HG03457 (cell line): ENCODE results near the gene PADI4.
"Not testable (repeated sequence)": the region's sequence is repeated elsewhere in the genome, so short reads cannot be mapped to it uniquely, and the experiment has no call there.

Source experiments
- ATAC-seq: cut with Tn5 transposase; IDR thresholded peaks from one replicate; pipeline ENCODE4 v1.9.1; 2021; ENCODE audit warnings: moderate number of reproducible peaks; ENCODE audit not compliant: unreplicated experiment

PADI4 gene

DNA sequence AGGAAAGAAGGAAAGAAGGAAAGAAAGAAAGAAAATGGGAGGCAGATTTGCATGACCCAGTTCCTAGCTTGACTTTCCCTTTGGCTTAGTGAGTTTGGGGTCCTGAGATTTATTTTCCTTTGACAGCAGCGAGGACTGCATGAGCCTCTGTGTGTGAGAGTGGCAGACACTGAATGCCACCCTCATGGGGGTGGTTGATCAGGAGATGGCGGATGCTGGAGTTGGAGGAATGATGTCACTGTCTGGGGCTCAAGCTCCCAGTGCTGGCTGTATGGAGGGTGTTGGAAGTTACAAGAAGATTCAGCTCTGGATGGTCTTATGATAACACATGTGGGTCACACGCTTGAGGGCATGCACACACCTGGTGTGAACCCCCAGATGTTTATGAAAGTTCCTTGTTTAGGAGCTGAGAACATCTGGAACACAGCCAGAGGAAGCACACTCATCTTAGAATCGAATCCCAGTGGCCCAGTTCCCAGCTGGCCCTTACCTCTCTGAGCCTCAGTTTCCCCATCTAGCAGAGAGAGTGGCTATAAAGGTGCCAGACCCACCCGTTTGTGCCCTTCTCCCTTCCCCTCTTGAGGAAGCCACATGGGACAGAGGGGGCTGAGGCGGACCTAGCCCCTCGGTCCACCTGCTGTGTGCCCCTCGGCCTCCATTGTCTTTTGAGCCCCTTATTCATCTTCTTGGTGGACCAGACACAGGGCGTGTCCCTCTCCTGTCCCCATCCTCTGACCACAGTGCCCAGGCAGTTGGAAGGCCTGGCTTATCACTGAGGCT lies 5.7 kb downstream of the PADI4 start:
- no peak for ATAC-seq

DNA sequence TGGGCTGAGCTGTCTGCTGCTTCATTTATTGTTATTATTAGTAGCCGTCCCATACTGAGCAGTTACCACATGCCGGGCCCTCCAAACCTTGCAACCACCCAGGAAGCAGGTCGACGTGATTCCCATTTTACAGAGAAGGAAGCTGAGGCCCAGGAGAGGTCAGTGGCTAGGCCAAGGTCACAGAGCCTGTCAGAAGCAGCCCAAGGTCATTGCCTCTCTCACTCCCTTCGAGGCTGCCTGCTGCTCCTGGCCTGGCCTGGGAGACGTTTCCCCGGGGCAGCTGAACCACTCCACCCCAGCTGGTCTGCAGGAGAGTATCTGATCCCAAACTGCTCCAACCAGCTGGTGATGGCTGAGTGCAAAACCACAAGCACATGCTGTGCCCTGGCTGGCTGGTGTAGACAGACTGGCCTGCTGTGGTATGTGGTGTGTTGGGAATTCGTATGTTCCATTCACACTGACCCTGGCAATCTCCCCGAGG lies 6.5 kb downstream of the PADI4 start:
- ATAC-seq = no peak

DNA sequence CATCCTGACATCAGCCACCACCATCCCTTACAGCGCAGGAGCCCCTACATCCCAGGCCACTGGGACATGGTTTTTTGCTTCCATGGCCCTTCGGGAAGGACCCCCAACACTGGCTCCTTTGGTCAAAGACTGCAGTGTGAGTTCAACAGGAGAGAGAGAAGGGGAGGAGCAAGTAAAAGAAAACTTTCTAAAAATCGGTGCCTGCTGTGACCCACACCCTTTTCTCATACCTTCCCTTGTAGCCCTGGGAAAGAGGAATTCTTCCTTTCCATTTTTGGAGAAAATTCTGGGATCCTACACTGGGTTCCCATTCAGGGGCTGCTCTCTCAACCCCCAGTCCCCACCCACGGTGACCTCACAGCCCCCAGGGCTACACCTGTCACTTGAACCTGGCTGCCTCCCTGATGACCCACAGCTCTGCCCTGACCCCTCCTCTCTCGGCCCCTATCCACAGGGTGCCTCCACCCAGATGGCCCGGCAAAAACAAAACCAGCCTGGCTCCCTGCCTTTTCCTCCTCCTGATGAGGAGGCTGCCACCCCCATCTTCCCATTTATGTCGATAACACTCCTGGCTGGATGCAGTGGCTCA lies 7.6 kb downstream of the PADI4 start:
- ATAC-seq = no peak

DNA sequence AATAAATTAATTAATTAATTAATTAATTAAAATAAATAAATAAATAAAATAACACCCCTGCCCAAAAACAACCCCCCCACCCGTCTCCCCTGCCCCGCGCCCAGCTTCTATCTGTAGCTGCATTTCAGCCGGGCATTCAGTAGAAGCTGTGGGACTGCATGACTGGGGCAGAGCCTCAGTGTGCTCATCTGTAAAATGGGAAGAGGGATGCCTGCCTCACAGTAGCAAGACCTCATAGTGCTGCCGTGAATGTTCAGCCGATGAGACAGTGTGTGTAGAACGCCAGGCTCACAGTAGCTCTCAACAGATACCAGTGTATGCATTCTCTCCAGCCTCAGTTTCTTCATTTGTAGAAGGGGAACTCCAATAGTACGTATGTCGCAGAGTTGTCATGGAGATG lies 8.7 kb downstream of the PADI4 start:
- ATAC-seq = no peak

DNA sequence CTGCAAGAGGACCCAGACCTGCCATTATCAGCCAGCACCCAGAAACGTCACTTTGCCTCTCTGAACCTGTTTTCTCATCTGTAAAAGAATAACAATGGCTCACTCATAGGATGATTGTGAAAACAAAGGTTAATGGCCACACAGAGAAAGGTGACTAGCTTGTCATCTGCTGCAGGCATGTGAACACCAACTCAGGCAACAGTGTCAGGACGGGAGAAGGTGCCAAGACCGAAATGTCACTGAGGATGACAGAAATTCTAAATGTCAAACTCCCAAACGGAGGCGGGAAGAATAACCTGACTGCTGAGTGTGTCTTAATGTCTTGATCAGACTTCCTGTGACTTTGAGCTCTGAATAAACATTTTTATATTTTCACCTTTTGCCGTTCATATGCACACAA lies 10.3 kb downstream of the PADI4 start:
- ATAC-seq = no peak

DNA sequence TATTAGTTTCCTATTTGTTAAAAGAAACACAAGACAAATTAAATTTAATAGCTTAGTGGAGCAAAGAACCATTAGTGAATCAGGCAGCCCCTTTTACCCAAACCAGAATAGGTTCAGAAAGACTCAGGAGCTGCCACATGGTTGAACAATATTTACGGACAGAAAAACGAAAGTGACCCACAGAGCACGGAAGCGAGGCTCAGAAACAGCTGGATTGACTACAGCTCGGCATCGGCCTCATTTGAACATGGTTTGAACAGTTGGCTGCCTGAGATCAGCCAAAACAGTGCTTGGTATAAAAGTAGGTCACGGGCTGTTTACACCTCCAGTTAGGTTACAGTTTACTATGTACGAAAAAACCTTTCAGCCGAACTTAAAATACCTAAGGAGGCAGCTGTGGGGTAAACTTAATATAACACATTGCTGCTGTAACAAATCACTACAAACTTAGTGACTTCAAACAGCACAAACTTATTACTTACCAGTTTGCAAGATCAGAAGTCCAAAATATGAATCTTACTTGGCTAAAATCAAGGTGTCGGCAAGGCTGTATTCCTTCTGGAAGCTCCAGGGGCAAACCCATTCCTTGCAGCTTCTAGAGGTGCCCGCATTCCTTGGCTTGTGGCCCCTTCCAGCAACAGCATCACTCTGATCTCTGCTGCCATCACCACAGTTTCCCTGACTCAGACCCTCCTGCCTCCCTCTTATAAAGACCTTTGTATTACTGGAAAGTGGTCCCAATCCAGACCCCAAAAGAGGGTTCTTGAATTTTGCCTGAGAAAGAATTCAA lies 11.8 kb downstream of the PADI4 start:
- ATAC-seq = no peak

DNA sequence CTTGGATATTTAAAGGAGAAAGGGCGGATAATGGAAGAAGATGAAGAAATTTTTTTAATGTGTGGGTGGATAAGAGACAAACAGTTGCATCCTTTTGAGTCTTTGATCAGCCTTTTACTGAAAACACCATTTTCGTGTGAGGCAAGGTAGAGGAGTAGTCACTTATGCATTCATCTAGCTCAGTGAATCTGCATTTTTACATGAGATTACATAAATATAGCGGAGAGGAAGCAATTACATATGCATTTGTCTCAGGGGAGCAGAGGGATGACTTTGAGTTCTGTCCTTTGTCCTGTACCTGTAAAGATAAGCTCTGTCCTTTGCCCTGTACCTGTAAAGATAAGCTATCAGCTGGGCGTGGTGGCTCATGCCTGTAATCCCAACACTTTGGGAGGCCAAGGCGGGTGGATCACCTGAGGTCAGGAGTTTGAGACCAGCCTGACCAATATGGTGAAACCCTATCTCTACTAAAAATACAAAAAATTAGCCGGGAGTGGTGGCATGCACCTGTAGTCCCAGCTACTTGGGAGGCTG lies 13.9 kb downstream of the PADI4 start:
- not testable (repeated sequence) for ATAC-seq

DNA sequence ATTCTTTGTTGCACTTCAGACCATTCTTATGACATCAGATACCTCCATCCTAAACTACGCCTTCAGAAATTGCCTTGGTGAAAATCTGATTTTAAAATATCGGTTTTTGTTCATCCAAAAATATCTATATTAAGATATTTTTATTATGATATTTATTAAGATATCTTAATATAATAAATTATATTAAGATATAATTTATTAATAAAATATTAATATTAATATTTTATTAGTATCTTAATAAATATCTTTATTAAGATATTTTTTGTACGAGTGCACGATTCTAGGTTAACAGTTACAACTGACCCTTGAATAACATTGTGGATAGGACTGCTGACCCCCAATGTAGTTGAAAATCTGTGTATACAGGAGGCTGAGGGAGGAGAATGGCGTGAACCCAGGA lies 20.9 kb downstream of the PADI4 start:
- ATAC-seq = no peak

DNA sequence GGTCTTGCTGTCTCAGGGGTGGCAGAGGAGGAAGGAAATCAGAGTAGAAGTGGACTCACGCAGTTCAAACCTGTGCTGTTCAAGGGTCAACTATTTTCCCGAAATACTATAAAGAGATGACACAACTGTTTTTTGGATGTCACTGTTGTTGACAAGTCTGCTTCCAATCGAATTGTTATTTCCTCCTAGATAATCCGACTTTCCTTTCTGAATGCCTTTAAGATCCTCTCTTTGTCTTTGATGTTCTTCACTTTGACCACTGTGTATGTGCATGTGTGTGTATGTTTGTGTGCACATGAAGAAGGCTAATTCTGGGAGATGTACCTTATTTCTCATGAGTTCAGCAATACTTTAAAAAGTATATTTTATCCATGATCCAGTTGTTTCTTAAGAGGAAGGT lies 21.6 kb downstream of the PADI4 start:
- no peak for ATAC-seq

DNA sequence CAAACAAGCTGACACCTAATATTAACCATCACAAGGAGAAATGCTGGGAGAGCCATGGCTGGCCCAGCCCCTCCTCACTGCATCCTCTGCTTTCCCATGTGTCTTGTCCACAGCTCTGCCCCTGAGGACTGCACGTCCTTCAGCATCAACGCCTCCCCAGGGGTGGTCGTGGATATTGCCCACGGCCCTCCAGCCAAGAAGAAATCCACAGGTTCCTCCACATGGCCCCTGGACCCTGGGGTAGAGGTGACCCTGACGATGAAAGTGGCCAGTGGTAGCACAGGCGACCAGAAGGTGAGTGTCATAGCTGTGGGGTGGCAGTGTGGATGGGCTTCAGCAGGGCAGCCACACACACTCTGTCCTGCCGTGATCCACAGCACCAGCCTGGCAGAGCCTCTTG lies 22.9 kb downstream of the PADI4 start:
- no peak for ATAC-seq

DNA sequence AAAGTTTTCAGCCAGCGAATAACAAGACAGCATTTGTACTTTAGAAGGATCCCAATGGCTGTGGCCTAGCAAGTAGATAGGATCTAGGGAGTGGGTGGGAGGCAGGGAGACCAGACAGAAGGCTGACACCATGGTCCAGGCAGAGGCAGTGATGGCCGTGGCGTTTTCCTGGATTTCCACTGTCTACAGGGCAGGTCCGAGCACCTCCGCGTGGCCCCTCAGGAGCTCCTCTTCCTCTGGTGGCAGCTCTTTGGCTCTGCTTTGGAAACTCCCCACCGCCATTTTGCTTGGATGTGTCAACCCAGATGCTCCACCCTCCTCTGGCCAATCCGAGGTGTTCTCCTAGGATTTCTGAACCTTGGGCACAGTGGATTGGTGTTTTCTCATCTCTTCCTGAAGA lies 25.1 kb downstream of the PADI4 start:
- ATAC-seq = no peak

DNA sequence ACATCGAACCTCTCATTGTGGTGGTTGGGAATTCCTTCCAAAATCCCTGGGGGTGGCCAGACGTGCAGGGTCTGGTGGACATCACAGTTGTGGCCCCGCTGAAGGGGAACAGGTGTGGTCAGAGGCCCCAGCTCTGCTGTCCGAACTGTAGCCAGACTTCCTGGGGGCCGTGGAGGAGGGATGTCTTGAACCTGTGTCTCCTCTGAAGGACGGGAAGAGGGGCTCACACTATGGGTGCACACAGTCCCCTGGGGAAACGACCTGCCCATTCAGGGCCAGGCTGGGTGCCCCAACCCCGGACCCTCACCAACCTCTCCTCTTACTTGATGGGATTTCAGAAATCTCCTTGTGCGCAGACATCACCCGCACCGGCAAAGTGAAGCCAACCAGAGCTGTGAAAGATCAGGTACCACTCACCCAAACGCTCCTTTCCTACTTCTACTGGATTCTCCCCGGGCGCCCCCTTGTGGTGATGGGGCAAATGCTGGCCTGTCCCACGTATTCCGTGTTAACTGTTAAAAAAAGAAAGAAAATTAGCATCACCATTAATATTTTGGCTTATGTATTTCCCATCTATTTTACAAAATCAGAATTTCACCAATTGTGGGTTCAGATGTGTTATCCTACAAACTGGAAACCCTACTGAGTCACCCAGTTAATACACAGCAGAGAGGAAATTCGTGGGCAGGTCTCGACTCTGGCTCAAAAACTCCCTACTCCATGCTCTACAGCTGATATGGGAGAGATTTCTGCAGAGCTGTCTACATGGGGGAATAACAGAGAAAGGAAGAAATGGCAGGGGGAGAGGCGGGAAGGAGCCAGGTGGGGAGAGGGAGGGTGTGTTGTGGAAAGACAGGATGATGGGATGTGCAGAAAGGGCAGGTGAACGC lies 28.1 kb downstream of the PADI4 start:
- ATAC-seq = no peak

DNA sequence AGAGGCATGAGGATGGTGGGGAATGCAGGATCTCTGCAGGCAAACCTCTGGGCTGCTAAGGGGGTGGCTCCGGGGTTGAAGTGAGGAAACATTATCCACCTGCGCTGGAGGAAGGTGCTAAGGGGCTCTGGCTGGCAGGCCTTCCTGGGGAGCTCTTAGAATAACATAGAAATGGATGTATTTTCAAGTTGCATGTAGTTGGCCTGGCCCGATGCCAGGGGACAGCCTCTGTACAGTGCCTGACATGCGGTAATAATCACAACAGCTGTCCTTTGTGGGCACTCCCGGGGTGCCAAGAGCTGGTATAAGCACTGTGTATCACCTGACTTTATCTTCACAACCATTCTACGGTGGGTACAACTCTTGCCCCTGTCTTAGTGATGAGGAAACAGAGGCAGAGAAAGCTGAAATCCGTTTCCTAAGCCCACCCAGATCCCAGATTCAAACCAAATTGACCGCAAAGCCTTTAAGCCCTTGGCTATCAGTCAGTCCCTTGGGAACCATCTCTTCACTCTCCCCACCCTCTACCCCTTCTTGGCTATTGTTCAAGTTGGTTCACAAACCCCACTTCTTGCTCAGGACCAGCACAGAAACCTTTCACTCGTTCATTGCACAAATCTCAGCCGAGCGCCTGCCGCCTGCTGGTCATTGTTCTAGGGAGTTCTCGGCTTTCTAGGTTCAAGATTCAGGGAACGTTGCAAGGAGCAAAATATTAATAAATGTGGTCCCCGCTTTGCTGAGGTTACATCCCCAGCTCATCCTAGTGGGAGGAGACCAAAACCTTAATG lies 30.9 kb downstream of the PADI4 start:
- no peak for ATAC-seq

DNA sequence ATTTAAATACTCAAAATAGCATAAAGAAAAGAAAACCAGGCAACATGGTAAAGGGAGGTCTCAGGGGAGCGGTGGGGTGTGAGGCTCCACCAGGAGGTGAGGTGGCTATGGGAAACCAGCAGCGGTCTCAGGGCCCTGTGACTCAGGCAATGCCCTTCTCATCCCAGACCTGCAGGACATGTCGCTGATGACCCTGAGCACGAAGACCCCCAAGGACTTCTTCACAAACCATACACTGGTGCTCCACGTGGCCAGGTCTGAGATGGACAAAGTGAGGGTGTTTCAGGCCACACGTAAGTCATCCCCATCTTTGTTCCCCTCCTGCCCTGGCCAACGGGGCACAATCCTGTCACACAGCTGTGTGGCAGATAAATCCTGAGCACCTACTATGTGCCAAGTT lies 31.5 kb downstream of the PADI4 start:
- ATAC-seq = no peak

DNA sequence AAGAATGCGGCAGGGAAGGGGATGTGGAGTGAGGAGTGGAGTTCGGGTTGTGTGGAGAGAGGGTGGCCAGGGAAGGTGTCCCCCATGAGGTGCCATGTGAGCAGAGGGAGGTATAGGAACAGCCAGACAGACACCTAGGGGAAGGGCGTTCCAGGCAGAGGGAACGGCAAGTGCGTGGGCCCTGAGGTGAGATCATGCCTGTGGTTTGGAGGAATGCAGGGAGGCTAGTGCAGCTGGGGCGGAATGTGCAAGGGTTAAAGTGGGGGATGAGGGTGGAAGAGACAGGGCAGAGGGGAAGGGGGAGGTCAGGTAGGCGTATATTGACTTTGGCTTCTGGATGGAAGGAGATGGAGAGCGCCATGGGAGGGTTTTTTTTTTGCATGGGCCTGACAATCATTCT lies 32.4 kb downstream of the PADI4 start:
- no peak for ATAC-seq

DNA sequence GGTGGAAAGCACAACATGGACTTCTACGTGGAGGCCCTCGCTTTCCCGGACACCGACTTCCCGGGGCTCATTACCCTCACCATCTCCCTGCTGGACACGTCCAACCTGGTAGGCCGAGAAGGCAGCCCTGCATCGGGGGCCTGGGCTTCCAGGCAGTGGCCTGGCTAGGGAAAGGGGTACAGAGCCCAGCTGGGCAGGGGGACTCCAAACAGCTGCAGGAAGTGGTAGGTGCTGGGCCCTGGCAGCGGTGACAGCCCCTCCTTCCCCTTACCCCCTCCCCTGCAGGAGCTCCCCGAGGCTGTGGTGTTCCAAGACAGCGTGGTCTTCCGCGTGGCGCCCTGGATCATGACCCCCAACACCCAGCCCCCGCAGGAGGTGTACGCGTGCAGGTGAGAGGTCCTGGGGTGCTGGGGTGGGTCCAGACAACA lies 34.0 kb downstream of the PADI4 start:
- ATAC-seq = no peak

DNA sequence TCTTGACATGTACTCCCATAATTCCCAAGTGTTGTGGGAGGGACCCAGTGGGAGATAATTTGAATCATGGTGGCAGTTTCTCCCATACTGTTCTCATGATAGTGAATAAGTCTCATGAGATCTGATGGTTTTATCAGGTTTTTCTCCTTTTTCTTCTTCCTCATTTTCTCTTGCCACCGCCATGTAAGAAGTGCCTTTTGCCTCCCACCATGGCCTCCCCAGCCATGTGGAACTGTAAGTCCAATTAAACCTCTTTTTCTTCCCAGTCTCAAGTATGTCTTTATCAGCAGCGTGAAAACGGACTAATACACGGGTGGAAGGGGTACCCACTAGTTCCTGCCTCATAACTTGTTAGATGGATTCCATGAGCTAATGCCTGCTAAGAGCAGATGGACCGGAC lies 37.5 kb downstream of the PADI4 start:
- not testable (repeated sequence) for ATAC-seq

DNA sequence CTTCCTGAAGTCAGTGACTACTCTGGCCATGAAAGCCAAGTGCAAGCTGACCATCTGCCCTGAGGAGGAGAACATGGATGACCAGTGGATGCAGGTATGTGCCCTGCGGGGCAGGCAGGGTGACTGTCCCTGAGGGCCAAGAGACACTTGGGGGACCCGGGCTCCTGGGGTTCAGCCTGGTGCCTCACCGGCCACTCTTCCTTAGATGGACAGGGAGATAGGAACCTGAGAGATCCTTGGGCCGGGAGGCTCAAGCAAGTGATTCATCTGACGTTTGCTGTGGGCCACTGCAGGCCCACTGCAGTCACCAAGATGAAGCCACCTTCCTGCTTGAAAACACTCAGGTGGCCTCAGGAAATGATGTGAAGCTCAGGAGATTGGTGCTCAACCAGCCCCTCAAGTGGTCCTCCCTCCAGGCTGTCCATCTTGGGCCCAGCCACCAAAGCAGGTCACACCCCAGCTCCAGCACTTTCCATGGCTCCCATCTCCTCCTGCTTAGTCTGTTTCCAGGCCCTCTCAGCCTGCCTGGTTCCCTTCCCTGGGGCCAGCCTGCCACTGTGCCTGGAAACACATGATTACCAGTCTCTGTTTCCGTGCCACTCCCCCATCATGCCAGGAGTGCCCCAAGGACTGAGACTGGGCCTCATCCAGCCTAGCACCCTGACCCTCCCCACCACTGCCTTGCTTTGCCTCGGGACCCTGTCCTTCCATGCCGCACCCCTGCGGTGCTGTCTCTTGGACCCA lies 38.2 kb downstream of the PADI4 start:
- no peak for ATAC-seq
